ENCODE measurements around the gene ADGRG1.

ADGRG1 gene

DNA sequence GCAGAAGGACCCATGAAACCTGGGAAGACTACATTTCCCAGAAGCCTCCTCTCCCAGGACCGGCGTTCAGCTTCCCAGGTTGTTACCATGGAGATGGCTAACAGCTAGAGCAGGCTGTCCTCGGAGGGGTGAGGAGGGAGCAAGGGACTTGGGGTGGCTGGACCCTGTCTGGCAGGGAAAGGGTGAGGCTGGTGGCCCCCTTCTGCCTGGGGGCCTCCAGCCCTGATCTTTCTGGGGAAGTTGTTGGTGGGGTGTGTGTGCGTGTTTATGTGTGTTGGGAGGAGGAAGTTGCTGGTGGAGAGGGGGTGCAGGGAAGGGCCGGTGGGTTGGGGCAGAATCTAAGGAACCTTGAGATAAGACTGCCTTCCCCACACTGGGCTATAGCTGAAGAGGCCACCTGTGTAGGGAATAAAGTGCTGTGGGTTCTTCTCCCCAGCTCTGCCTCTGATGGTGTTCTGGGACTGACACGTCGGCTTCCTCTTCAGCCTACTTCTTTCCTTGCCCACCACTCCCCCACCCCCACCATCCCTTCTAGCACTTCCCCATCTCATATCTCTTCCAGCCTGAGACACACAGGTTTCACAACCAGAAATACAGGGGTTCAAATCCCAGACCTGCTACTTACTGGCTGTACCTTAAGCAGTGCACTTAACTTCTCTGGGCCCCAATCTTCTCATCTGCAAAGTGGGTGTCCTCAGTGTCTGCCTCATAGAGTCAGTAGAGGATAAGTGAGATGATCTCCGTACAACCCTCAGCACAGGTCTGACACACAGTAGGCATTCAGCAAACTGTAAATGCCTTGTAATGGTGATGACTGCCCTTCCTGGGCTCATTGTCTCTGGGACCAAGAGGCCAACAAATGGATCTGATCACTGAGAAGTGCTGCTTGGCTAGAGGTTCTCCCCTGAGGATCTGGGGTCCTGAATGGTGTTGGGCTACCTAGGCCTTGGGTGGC, 66.6 kb downstream of the ADGRG1 start, which contains the start of gene DRC7:
Gene DRC7 (plus strand): TSS at position 82 of the 955 bp plus-strand sequence. CDS start 3,144 bp downstream, outside the sequence.
- H3K27ac ChIP-seq (ENCODE audit: extremely low read depth, low read depth, low read length), result no peak within 1 kb of the TSS
- TF ChIP-seq ZNF335 (tag by site-specific recombination; conservative IDR thresholded peaks at IDR 0.05) (peak; percentile 93), ZNF132 (tag by site-specific recombination; IDR thresholded peaks at IDR 0.05; ENCODE audit: borderline replicate concordance) (no peak), ZBTB20 (tag by site-specific recombination; IDR thresholded peaks at IDR 0.05) (peak; percentile 82), ZNF221 (tag by site-specific recombination; IDR thresholded peaks at IDR 0.05; ENCODE audit: borderline replicate concordance) (no peak), ZNF473 (tag by site-specific recombination; IDR thresholded peaks at IDR 0.05) (no peak), ZXDB (tag by site-specific recombination; IDR thresholded peaks at IDR 0.05) (peak; percentile 51; the same call in 1 of the 2 replicates), ZNF677 (tag by site-specific recombination; IDR thresholded peaks at IDR 0.05) (no peak), ZNF223 (tag by site-specific recombination; IDR thresholded peaks at IDR 0.05) (peak; percentile 45; the same call in 1 of the 2 replicates), ZNF623 (tag by site-specific recombination; IDR thresholded peaks at IDR 0.05) (no peak), ZNF341 (tag by site-specific recombination; IDR thresholded peaks at IDR 0.05; ENCODE audit: low read depth) (peak; percentile 96), HOXD13 (CRISPR knock-in tag; IDR thresholded peaks at IDR 0.05; ENCODE audit: borderline replicate concordance) (no peak), ZNF76 (tag by site-specific recombination; IDR thresholded peaks at IDR 0.05; ENCODE audit: borderline replicate concordance, low read depth) (peak; percentile 90), SETDB1 (IDR thresholded peaks at IDR 0.05; ENCODE audit: insufficient read length, low read length) (no peak), ZNF423 (tag by site-specific recombination; IDR thresholded peaks at IDR 0.05) (no peak), ZNF529 (tag by site-specific recombination; IDR thresholded peaks at IDR 0.05; ENCODE audit: insufficient replicate concordance) (no peak), SP2 (tag by site-specific recombination; IDR thresholded peaks at IDR 0.05) (no peak), ZNF114 (tag by site-specific recombination; IDR thresholded peaks at IDR 0.05) (no peak)
- TF ChIP-seq, protein P1, sequence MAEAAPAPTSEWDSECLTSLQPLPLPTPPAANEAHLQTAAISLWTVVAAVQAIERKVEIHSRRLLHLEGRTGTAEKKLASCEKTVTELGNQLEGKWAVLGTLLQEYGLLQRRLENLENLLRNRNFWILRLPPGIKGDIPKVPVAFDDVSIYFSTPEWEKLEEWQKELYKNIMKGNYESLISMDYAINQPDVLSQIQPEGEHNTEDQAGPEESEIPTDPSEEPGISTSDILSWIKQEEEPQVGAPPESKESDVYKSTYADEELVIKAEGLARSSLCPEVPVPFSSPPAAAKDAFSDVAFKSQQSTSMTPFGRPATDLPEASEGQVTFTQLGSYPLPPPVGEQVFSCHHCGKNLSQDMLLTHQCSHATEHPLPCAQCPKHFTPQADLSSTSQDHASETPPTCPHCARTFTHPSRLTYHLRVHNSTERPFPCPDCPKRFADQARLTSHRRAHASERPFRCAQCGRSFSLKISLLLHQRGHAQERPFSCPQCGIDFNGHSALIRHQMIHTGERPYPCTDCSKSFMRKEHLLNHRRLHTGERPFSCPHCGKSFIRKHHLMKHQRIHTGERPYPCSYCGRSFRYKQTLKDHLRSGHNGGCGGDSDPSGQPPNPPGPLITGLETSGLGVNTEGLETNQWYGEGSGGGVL (tag by site-specific recombination; IDR thresholded peaks at IDR 0.05), result peak; percentile 55
- TF ChIP-seq, protein P2, sequence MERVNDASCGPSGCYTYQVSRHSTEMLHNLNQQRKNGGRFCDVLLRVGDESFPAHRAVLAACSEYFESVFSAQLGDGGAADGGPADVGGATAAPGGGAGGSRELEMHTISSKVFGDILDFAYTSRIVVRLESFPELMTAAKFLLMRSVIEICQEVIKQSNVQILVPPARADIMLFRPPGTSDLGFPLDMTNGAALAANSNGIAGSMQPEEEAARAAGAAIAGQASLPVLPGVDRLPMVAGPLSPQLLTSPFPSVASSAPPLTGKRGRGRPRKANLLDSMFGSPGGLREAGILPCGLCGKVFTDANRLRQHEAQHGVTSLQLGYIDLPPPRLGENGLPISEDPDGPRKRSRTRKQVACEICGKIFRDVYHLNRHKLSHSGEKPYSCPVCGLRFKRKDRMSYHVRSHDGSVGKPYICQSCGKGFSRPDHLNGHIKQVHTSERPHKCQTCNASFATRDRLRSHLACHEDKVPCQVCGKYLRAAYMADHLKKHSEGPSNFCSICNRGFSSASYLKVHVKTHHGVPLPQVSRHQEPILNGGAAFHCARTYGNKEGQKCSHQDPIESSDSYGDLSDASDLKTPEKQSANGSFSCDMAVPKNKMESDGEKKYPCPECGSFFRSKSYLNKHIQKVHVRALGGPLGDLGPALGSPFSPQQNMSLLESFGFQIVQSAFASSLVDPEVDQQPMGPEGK (tag by site-specific recombination; IDR thresholded peaks at IDR 0.05), result peak; percentile 46
- TF ChIP-seq, protein P3, sequence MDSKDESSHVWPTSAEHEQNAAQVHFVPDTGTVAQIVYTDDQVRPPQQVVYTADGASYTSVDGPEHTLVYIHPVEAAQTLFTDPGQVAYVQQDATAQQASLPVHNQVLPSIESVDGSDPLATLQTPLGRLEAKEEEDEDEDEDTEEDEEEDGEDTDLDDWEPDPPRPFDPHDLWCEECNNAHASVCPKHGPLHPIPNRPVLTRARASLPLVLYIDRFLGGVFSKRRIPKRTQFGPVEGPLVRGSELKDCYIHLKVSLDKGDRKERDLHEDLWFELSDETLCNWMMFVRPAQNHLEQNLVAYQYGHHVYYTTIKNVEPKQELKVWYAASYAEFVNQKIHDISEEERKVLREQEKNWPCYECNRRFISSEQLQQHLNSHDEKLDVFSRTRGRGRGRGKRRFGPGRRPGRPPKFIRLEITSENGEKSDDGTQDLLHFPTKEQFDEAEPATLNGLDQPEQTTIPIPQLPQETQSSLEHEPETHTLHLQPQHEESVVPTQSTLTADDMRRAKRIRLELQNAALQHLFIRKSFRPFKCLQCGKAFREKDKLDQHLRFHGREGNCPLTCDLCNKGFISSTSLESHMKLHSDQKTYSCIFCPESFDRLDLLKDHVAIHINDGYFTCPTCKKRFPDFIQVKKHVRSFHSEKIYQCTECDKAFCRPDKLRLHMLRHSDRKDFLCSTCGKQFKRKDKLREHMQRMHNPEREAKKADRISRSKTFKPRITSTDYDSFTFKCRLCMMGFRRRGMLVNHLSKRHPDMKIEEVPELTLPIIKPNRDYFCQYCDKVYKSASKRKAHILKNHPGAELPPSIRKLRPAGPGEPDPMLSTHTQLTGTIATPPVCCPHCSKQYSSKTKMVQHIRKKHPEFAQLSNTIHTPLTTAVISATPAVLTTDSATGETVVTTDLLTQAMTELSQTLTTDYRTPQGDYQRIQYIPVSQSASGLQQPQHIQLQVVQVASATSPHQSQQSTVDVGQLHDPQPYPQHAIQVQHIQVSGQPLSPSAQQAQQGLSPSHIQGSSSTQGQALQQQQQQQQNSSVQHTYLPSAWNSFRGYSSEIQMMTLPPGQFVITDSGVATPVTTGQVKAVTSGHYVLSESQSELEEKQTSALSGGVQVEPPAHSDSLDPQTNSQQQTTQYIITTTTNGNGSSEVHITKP (tag by site-specific recombination; IDR thresholded peaks at IDR 0.05), result 0 out of 2 replicates have a peak, but pooled peaks have one; percentile 17
- TF ChIP-seq, protein P4, sequence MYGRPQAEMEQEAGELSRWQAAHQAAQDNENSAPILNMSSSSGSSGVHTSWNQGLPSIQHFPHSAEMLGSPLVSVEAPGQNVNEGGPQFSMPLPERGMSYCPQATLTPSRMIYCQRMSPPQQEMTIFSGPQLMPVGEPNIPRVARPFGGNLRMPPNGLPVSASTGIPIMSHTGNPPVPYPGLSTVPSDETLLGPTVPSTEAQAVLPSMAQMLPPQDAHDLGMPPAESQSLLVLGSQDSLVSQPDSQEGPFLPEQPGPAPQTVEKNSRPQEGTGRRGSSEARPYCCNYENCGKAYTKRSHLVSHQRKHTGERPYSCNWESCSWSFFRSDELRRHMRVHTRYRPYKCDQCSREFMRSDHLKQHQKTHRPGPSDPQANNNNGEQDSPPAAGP (tag by site-specific recombination; IDR thresholded peaks at IDR 0.05), result no peak
- TF ChIP-seq, protein P5, sequence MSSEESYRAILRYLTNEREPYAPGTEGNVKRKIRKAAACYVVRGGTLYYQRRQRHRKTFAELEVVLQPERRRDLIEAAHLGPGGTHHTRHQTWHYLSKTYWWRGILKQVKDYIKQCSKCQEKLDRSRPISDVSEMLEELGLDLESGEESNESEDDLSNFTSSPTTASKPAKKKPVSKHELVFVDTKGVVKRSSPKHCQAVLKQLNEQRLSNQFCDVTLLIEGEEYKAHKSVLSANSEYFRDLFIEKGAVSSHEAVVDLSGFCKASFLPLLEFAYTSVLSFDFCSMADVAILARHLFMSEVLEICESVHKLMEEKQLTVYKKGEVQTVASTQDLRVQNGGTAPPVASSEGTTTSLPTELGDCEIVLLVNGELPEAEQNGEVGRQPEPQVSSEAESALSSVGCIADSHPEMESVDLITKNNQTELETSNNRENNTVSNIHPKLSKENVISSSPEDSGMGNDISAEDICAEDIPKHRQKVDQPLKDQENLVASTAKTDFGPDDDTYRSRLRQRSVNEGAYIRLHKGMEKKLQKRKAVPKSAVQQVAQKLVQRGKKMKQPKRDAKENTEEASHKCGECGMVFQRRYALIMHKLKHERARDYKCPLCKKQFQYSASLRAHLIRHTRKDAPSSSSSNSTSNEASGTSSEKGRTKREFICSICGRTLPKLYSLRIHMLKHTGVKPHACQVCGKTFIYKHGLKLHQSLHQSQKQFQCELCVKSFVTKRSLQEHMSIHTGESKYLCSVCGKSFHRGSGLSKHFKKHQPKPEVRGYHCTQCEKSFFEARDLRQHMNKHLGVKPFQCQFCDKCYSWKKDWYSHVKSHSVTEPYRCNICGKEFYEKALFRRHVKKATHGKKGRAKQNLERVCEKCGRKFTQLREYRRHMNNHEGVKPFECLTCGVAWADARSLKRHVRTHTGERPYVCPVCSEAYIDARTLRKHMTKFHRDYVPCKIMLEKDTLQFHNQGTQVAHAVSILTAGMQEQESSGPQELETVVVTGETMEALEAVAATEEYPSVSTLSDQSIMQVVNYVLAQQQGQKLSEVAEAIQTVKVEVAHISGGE (tag by site-specific recombination; conservative IDR thresholded peaks at IDR 0.05; ENCODE audit: low read depth), result peak; percentile 27; the same call in 1 of the 2 replicates
- TF ChIP-seq, protein P6, sequence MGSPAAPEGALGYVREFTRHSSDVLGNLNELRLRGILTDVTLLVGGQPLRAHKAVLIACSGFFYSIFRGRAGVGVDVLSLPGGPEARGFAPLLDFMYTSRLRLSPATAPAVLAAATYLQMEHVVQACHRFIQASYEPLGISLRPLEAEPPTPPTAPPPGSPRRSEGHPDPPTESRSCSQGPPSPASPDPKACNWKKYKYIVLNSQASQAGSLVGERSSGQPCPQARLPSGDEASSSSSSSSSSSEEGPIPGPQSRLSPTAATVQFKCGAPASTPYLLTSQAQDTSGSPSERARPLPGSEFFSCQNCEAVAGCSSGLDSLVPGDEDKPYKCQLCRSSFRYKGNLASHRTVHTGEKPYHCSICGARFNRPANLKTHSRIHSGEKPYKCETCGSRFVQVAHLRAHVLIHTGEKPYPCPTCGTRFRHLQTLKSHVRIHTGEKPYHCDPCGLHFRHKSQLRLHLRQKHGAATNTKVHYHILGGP (tag by site-specific recombination; IDR thresholded peaks at IDR 0.05), result no peak
- no peaks in the 10 kb centered on the region for H3K9me3 ChIP-seq (ENCODE audit: control insufficient read depth, insufficient read depth, low read depth, low read length)
- H3K4me3 ChIP-seq (ENCODE audit: low read depth, low read length), result no peak within 1 kb of the TSS
- no peaks in the 10 kb centered on the region for H3K4me1 ChIP-seq (ENCODE audit: control insufficient read depth, insufficient read depth, low read length)
- CTCF ChIA-PET, result no interaction called here
- POLR2A ChIA-PET, result no interaction called here
- H3K36me3 ChIP-seq (ENCODE audit: control insufficient read depth in 2 of 2, insufficient read depth in 1 of 2, low read length in 2 of 2), result no peaks in the 10 kb centered on the region
